H1 (cell line): ENCODE results near the gene CACNB2. TPM values are rescaled to one million over a fixed set of nuclear protein-coding genes. Genes with fewer than 3 reads are reported as not detected.

Source experiments
- CTCF ChIA-PET: fragments of 300-600 bp; sonication (Branson Sonifier 250); formaldehyde crosslinking; loops from one replicate; lab custom pipeline; 2021; ENCODE audit not compliant: partially characterized antibody; lab: Charles Lee
- POLR2A ChIA-PET: fragments of 300-600 bp; sonication (Branson Sonifier 250); formaldehyde crosslinking; loops from one replicate; lab custom pipeline; 2021; ENCODE audit warnings: inconsistent platforms; ENCODE audit not compliant: partially characterized antibody; lab: Charles Lee
- DNase-seq, 2 experiments: peaks; one replicate each; pipeline versions ENCODE4 v3.0.0 to v3.0.0-alpha.2; 2010 to 2022; ENCODE audit warnings: low spot score in 2 of 2, low read depth in 1 of 2, mixed read lengths in 1 of 2
- FAIRE-seq: peaks from 2 replicates; lab custom pipeline; 2011; peaks lifted over from hg19 to GRCh38; lab: Jason Lieb, UNC
- H2AFZ ChIP-seq: 2 replicates; pipeline ENCODE4 v1.8.1; 2012; ENCODE audit warnings: low read length, inconsistent platforms
- H2AK5ac ChIP-seq: 2 replicates; pipeline ENCODE4 v1.6.1; 2013; ENCODE audit warnings: low read depth, low read length
- H2BK120ac ChIP-seq: replicated peaks from 2 replicates; pipeline ENCODE3; 2013; ENCODE audit warnings: low read depth, low read length, inconsistent platforms
- H2BK12ac ChIP-seq: 2 replicates; pipeline ENCODE4 v1.6.1; 2013; ENCODE audit warnings: low read depth, low read length
- H2BK15ac ChIP-seq: 2 replicates; pipeline ENCODE4 v1.6.1; 2013; ENCODE audit warnings: low read length
- H2BK20ac ChIP-seq: 2 replicates; pipeline ENCODE4 v1.6.1; 2013; ENCODE audit warnings: low read length
- H2BK5ac ChIP-seq: 2 replicates; pipeline ENCODE4 v1.6.1; 2013; ENCODE audit warnings: low read depth, low read length
- H3K14ac ChIP-seq: 2 replicates; pipeline ENCODE4 v1.6.1; 2013; ENCODE audit warnings: inconsistent platforms; ENCODE audit not compliant: insufficient read length
- H3K18ac ChIP-seq: 2 replicates; pipeline ENCODE4 v1.6.1; 2013; ENCODE audit warnings: low read length; ENCODE audit errors: extremely low read depth
- H3K23ac ChIP-seq: 2 replicates; pipeline ENCODE4 v1.6.1; 2013; ENCODE audit warnings: inconsistent platforms; ENCODE audit not compliant: insufficient read length
- H3K23me2 ChIP-seq: 2 replicates; pipeline ENCODE4 v1.6.1; 2013; ENCODE audit warnings: low read depth, low read length
- H3K27ac ChIP-seq: 2 replicates; pipeline ENCODE4 v1.6.1; 2011; ENCODE audit warnings: low read depth, low read length, inconsistent platforms
- H3K27me3 ChIP-seq, 4 experiments: replicated peaks in 1 of 4; 1 replicate in 1 of 4; 2 replicates in 3 of 4; pipeline versions ENCODE4 v1.6.1 to v1.8.1; 2011 to 2013; ENCODE audit warnings: low read length in 3 of 4, mild to moderate bottlenecking in 3 of 4, inconsistent platforms in 2 of 4, mixed read lengths in 2 of 4, moderate library complexity in 1 of 4; ENCODE audit not compliant: control insufficient read depth in 3 of 4, insufficient read depth in 3 of 4; ENCODE audit errors: extremely low read depth in 1 of 4
- H3K36me3 ChIP-seq, 4 experiments: 2 replicates each; pipeline versions ENCODE4 v1.6.1 to v1.8.1; 2011 to 2013; ENCODE audit warnings: mild to moderate bottlenecking in 4 of 4, low read length in 3 of 4, moderate library complexity in 2 of 4, control low read depth in 1 of 4, inconsistent platforms in 1 of 4; ENCODE audit not compliant: insufficient read depth in 4 of 4, control insufficient read depth in 2 of 4
- H3K4ac ChIP-seq: replicated peaks from 2 replicates; pipeline ENCODE3; 2013; ENCODE audit warnings: low read length, low read depth, mixed read lengths, inconsistent platforms; ENCODE audit not compliant: insufficient read length
- H3K4me1 ChIP-seq, 4 experiments: replicated peaks in 1 of 4; 1 replicate in 1 of 4; 2 replicates in 3 of 4; pipeline versions ENCODE4 v1.6.1 to v1.8.1; 2011 to 2013; ENCODE audit warnings: low read length in 3 of 4, inconsistent platforms in 2 of 4, mixed read lengths in 1 of 4; ENCODE audit not compliant: insufficient read depth in 4 of 4, control insufficient read depth in 3 of 4
- H3K4me2 ChIP-seq, 2 experiments: 2 replicates each; pipeline versions ENCODE4 v1.6.1 to v1.8.1; 2011 to 2013; ENCODE audit warnings: low read depth in 2 of 2, low read length in 2 of 2, control low read depth in 1 of 2, inconsistent platforms in 1 of 2, mild to moderate bottlenecking in 1 of 2; ENCODE audit not compliant: insufficient read depth in 1 of 2
- H3K4me3 ChIP-seq, 4 experiments: fragments of 200-600, 300-600 bp in 1 of 4; sonication (generic), shearing (Covaris generic), sonication (Bioruptor Twin) in 1 of 4; 2 replicates each; pipeline versions ENCODE4 v1.5.1 to v1.8.1; 2011 to 2016; ENCODE audit warnings: low read length in 4 of 4, low read depth in 3 of 4, control low read depth in 2 of 4, inconsistent platforms in 2 of 4, mild to moderate bottlenecking in 2 of 4, mixed read lengths in 1 of 4, moderate library complexity in 1 of 4; ENCODE audit not compliant: insufficient read depth in 2 of 4; ENCODE audit errors: extremely low read depth in 1 of 4
- H3K56ac ChIP-seq: replicated peaks from 2 replicates; pipeline ENCODE3; 2013; ENCODE audit warnings: low read depth, mild to moderate bottlenecking, mixed read lengths, low read length, inconsistent platforms; ENCODE audit not compliant: insufficient read length
- H3K79me1 ChIP-seq: 2 replicates; pipeline ENCODE4 v1.6.1; 2013; ENCODE audit warnings: low read depth, low read length, control low read depth
- H3K79me2 ChIP-seq, 2 experiments: 2 replicates each; pipeline versions ENCODE4 v1.6.1 to v1.8.1; 2012 to 2013; ENCODE audit warnings: low read length in 2 of 2, mild to moderate bottlenecking in 2 of 2, inconsistent platforms in 1 of 2; ENCODE audit not compliant: insufficient read depth in 2 of 2, control insufficient read depth in 1 of 2
- H3K9ac ChIP-seq, 4 experiments: replicated peaks in 1 of 4; 1 replicate in 1 of 4; 2 replicates in 3 of 4; pipeline versions ENCODE4 v1.6.1 to v1.8.1; 2011 to 2013; ENCODE audit warnings: low read depth in 3 of 4, low read length in 3 of 4, control low read depth in 2 of 4, mild to moderate bottlenecking in 2 of 4, moderate library complexity in 2 of 4, inconsistent platforms in 1 of 4; ENCODE audit errors: extremely low read depth in 1 of 4
- H3K9me3 ChIP-seq, 2 experiments: 2 replicates each; pipeline versions ENCODE4 v1.6.1 to v1.8.1; 2012 to 2013; ENCODE audit warnings: mild to moderate bottlenecking in 2 of 2, moderate library complexity in 2 of 2, control low read depth in 1 of 2, inconsistent platforms in 1 of 2, low read depth in 1 of 2, low read length in 1 of 2, mixed read lengths in 1 of 2; ENCODE audit not compliant: insufficient read depth in 2 of 2
- H4K20me1 ChIP-seq, 2 experiments: replicated peaks in 1 of 2; 2 replicates each; pipeline versions ENCODE3 to v1.8.1; 2011 to 2013; ENCODE audit warnings: inconsistent platforms in 2 of 2, low read length in 2 of 2, mild to moderate bottlenecking in 1 of 2; ENCODE audit not compliant: insufficient read depth in 2 of 2, control insufficient read depth in 1 of 2
- H4K5ac ChIP-seq: 2 replicates; pipeline ENCODE4 v1.6.1; 2013; ENCODE audit warnings: low read length, low read depth, mixed read lengths, inconsistent platforms; ENCODE audit not compliant: insufficient read length
- H4K8ac ChIP-seq: 2 replicates; pipeline ENCODE4 v1.8.0; 2013; ENCODE audit warnings: mild to moderate bottlenecking, moderate library complexity, low read length, inconsistent platforms; ENCODE audit not compliant: insufficient read depth; ENCODE audit errors: extremely low read depth
- H4K91ac ChIP-seq: replicated peaks from 2 replicates; pipeline ENCODE3; 2013; ENCODE audit warnings: low read length, mixed read lengths, inconsistent platforms; ENCODE audit not compliant: insufficient read length
- CBX5 ChIP-seq: fragments of 300-800, 300-1000 bp; sonication (generic); IDR thresholded peaks from 2 replicates; pipeline ENCODE4 v1.7.1; 2016; ENCODE audit warnings: antibody characterized with exemption, low read length, low read depth
- CBX8 ChIP-seq: fragments of 300-800, 300-1000 bp; sonication (generic); IDR thresholded peaks from 2 replicates; pipeline ENCODE4 v1.7.1; 2016; ENCODE audit warnings: low read depth, low read length, borderline replicate concordance
- CEBPB ChIP-seq: IDR thresholded peaks from 2 replicates; pipeline ENCODE4 v1.6.1; 2012; ENCODE audit warnings: low read depth, low read length
- CHD2 ChIP-seq: IDR thresholded peaks from 2 replicates; pipeline ENCODE4 v1.6.1; 2012; ENCODE audit warnings: low read length, improper control_type of control experiment
- EZH2 ChIP-seq: fragments of 200-600 bp; sonication (generic); IDR thresholded peaks from 2 replicates; pipeline ENCODE4 v1.7.1; 2012; ENCODE audit warnings: low read depth, mild to moderate bottlenecking, moderate library complexity, low read length, inconsistent platforms; ENCODE audit not compliant: severe bottlenecking
- MAX ChIP-seq: IDR thresholded peaks from 2 replicates; pipeline ENCODE4 v1.6.1; 2012; ENCODE audit warnings: inconsistent platforms
- POLR2AphosphoS5 ChIP-seq: IDR thresholded peaks from 2 replicates; pipeline ENCODE4 v1.6.1; 2011; ENCODE audit warnings: low read depth, low read length
- POU5F1 ChIP-seq: IDR thresholded peaks from 2 replicates; pipeline ENCODE4 v1.6.1; 2011; ENCODE audit warnings: low read depth, mild to moderate bottlenecking, low read length, moderate library complexity
- RAD21 ChIP-seq, 2 experiments: IDR thresholded peaks in 1 of 2; conservative IDR thresholded peaks in 1 of 2; 2 replicates each; pipeline ENCODE4 v1.6.1; 2011; ENCODE audit warnings: low read depth in 2 of 2, low read length in 2 of 2, improper control_type of control experiment in 1 of 2, inconsistent platforms in 1 of 2, mild to moderate bottlenecking in 1 of 2, moderate library complexity in 1 of 2
- SAP30 ChIP-seq: fragments of 300-600 bp; sonication (generic); IDR thresholded peaks from 2 replicates; pipeline ENCODE4 v1.7.1; 2012; ENCODE audit warnings: low read length, moderate library complexity, mild to moderate bottlenecking, inconsistent platforms; ENCODE audit not compliant: insufficient read depth, insufficient replicate concordance
- SP1 ChIP-seq: IDR thresholded peaks from 2 replicates; pipeline ENCODE4 v1.6.1; 2011; ENCODE audit warnings: low read depth, low read length
- TAF7 ChIP-seq: optimal IDR thresholded peaks from 2 replicates; pipeline ENCODE3; 2011; ENCODE audit warnings: low read depth, mild to moderate bottlenecking, inconsistent platforms, low read length, moderate library complexity, borderline replicate concordance
- TCF12 ChIP-seq: IDR thresholded peaks from 2 replicates; pipeline ENCODE4 v1.6.1; 2011; ENCODE audit warnings: low read depth, mild to moderate bottlenecking, low read length
- USF2 ChIP-seq: IDR thresholded peaks from 2 replicates; pipeline ENCODE4 v1.6.1; 2011; ENCODE audit warnings: low read length, improper control_type of control experiment
- WGBS, 2 experiments: shearing (Covaris generic) in 1 of 2; methylation state at CpG; one replicate each; pipeline versions ENCODE4 v1.1.6 to v1.1.7; 2013 to 2015; ENCODE audit warnings: low lambda C conversion rate in 2 of 2, mixed read lengths in 2 of 2, inconsistent platforms in 1 of 2, low coverage in 1 of 2, missing lambda C conversion rate in 1 of 2; ENCODE audit not compliant: insufficient replicate concordance in 2 of 2, insufficient coverage in 1 of 2, insufficient read length in 1 of 2; ENCODE audit errors: extremely low coverage in 1 of 2, missing lambda C conversion rate in 1 of 2; 5-methylcytosine and 5-hydroxymethylcytosine counted together
- polyA plus RNA-seq, 7 experiments: library from polyadenylated mRNA; depleted of rRNA in 3 of 7; stranded (reverse) in 5 of 7; unstranded in 2 of 7; fragments of >200 nt in 5 of 7; fragments of 200-250 nt in 2 of 7; gene quantifications; 1 replicate in 5 of 7; 2 replicates in 1 of 7; 4 replicates in 1 of 7; pipeline versions ENCODE4 v1.2.1 to v1.2.3, GENCODE V29; 2011 to 2013; ENCODE audit warnings: missing spikeins in 2 of 7, mixed read lengths in 2 of 7
- total RNA-seq: library from RNA; stranded (reverse); fragmentation: NEBNext Ultra II Directional; extraction: Animal tissue kit (Norgen Biotek cat#: 25700); gene quantifications from 2 replicates; pipeline ENCODE4 v1.2.1, GENCODE V29; 2021

The CACNB2 gene
- total and polyA plus RNA-seq, 2 of the 8 experiments (the other 6 are each of a cell fraction or from before 2014, with no cell fraction given): 2.4 to 3.2 TPM

GRCh38 chr10:18306031-18306430 lies 165.8 kb downstream of the CACNB2 start:
- H3K4me2 ChIP-seq: no peak overlapping the region
- ChIA-PET CTCF (no interaction called here), POLR2A (no interaction called here)
- H3K4ac ChIP-seq: no peak overlapping the region
- H3K18ac ChIP-seq: no peak overlapping the region
- no peak overlapping the region for H2BK5ac ChIP-seq
- no peak for DNase-seq
- H2BK15ac ChIP-seq: no peak overlapping the region
- no peak overlapping the region for H3K4me3 ChIP-seq
- H3K27ac ChIP-seq: no peak overlapping the region
- WGBS, 2 experiments: 83% methylated on average over 3 of the region's 3 CpGs; no CpG with 5 or more reads in 1 of the 2 experiments
- no peaks in the 10 kb centered on the region for H4K20me1 ChIP-seq
- H3K4me1 ChIP-seq: no peaks in the 10 kb centered on the region
- H3K14ac ChIP-seq: no peak overlapping the region
- no peaks in the 10 kb centered on the region for H3K79me2 ChIP-seq
- H3K27me3 ChIP-seq: no peaks in the 10 kb centered on the region
- H3K79me1 ChIP-seq: no peaks in the 10 kb centered on the region
- no peak for FAIRE-seq
- H3K9ac ChIP-seq: no peak overlapping the region
- H3K9me3 ChIP-seq: no peaks in the 10 kb centered on the region
- no peak overlapping the region for H4K5ac ChIP-seq
- no peak overlapping the region for H2AFZ ChIP-seq
- no peak overlapping the region for H4K8ac ChIP-seq
- no peaks in the 10 kb centered on the region for H3K23me2 ChIP-seq
- no peaks in the 10 kb centered on the region for H3K36me3 ChIP-seq
- H2BK20ac ChIP-seq: no peak overlapping the region
- no peak overlapping the region for H3K23ac ChIP-seq
- H2BK120ac ChIP-seq: no peak overlapping the region
- H3K56ac ChIP-seq: no peak overlapping the region
- H4K91ac ChIP-seq: no peak overlapping the region
- H2AK5ac ChIP-seq: no peak overlapping the region
- H2BK12ac ChIP-seq: no peak overlapping the region
- TF ChIP-seq TAF7 (no peak), CBX8 (no peak), CEBPB (no peak), SAP30 (no peak), MAX (no peak), USF2 (no peak), POU5F1 (no peak), POLR2AphosphoS5 (no peak), TCF12 (no peak), RAD21 (IDR thresholded peaks at IDR 0.05 in 1 of 2, conservative IDR thresholded peaks at IDR 0.05 in 1 of 2; ENCODE audit: low read depth in 2 of 2, low read length in 2 of 2) (no peak), CBX5 (no peak), SP1 (no peak), EZH2 (no peak), CHD2 (no peak)
